H1 (cell line): ENCODE results near the gene MARS1.

ENCODE experiments used
- CEBPB ChIP-seq: IDR thresholded peaks from 2 replicates; pipeline ENCODE4 v1.6.1; 2012; ENCODE audit warnings: low read depth, low read length
- JUND ChIP-seq: IDR thresholded peaks from 2 replicates; pipeline ENCODE4 v1.6.1; 2011; ENCODE audit warnings: mild to moderate bottlenecking, improper control_type of control experiment, low read length
- KDM1A ChIP-seq: fragments of 200-600, 300-600 bp; sonication (generic); IDR thresholded peaks from 2 replicates; pipeline ENCODE4 v1.7.1; 2016; ENCODE audit warnings: mild to moderate bottlenecking, low read length, borderline replicate concordance
- POLR2A ChIP-seq, 2 experiments: IDR thresholded peaks; 1 replicate in 1 of 2; 2 replicates in 1 of 2; pipeline ENCODE4 v1.6.1; 2011; ENCODE audit warnings: low read depth in 2 of 2, low read length in 2 of 2, mild to moderate bottlenecking in 2 of 2; ENCODE audit errors: control extremely low read depth in 1 of 2
- POLR2AphosphoS5 ChIP-seq: IDR thresholded peaks from 2 replicates; pipeline ENCODE4 v1.6.1; 2011; ENCODE audit warnings: low read depth, low read length
- RAD21 ChIP-seq, 2 experiments: IDR thresholded peaks in 1 of 2; conservative IDR thresholded peaks in 1 of 2; 2 replicates each; pipeline ENCODE4 v1.6.1; 2011; ENCODE audit warnings: low read depth in 2 of 2, low read length in 2 of 2, improper control_type of control experiment in 1 of 2, inconsistent platforms in 1 of 2, mild to moderate bottlenecking in 1 of 2, moderate library complexity in 1 of 2
- RFX5 ChIP-seq: IDR thresholded peaks from 2 replicates; pipeline ENCODE4 v1.6.1; 2011; ENCODE audit warnings: low read depth, low read length, improper control_type of control experiment, borderline replicate concordance
- SP2 ChIP-seq: IDR thresholded peaks from 2 replicates; pipeline ENCODE4 v1.6.1; 2012; ENCODE audit warnings: mild to moderate bottlenecking, low read length, inconsistent platforms
- TAF1 ChIP-seq: IDR thresholded peaks from 2 replicates; pipeline ENCODE4 v1.6.1; 2011; ENCODE audit warnings: mild to moderate bottlenecking, low read depth, low read length
- TF ChIP-seq, protein P1 (sequence below), 3 experiments: IDR thresholded peaks; 1 replicate in 2 of 3; 2 replicates in 1 of 3; pipeline versions ENCODE4 v1.5.1 to v1.6.1; 2011; ENCODE audit warnings: low read length in 3 of 3, mild to moderate bottlenecking in 3 of 3, inconsistent platforms in 2 of 3, low read depth in 1 of 3, moderate library complexity in 1 of 3; ENCODE audit not compliant: insufficient read depth in 1 of 3; ENCODE audit errors: control extremely low read depth in 1 of 3
- TF ChIP-seq, protein P2 (sequence below): IDR thresholded peaks from 2 replicates; pipeline ENCODE4 v1.6.1; 2011; ENCODE audit warnings: low read depth, mild to moderate bottlenecking, low read length; ENCODE audit not compliant: insufficient read depth

DNA sequence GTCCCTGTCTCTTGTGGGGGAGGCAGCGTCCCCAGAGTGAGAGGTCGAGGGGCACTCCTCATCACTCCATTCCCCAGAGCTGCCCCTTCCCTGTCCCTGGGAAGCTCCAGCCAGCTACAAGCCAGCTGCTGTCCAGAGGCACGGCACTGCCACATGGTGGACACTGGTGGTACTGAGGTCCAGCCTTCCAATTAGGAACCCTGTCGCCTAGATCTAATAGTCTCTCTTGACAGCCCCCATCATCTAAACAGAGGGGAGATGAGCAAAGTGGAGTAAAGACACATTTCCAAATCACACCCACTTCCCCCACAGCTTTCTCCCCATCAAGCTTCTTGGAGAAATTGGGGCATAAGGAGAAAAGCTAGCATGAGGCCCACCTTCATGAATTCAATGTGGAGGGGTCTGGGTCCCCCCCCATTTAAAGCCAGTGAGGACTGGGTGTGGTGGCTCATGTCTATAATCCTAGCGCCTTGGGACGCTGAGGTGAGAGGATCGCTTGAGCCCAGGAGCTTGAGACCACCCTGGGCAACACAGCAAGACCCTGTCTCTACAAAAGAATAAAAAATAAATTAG lies 34.8 kb upstream of the MARS1 start:
- TF ChIP-seq, protein P1, sequence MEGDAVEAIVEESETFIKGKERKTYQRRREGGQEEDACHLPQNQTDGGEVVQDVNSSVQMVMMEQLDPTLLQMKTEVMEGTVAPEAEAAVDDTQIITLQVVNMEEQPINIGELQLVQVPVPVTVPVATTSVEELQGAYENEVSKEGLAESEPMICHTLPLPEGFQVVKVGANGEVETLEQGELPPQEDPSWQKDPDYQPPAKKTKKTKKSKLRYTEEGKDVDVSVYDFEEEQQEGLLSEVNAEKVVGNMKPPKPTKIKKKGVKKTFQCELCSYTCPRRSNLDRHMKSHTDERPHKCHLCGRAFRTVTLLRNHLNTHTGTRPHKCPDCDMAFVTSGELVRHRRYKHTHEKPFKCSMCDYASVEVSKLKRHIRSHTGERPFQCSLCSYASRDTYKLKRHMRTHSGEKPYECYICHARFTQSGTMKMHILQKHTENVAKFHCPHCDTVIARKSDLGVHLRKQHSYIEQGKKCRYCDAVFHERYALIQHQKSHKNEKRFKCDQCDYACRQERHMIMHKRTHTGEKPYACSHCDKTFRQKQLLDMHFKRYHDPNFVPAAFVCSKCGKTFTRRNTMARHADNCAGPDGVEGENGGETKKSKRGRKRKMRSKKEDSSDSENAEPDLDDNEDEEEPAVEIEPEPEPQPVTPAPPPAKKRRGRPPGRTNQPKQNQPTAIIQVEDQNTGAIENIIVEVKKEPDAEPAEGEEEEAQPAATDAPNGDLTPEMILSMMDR (IDR thresholded peaks at IDR 0.05; ENCODE audit: control extremely low read depth in 1 of 3, insufficient read depth in 1 of 3, low read depth in 1 of 3, low read length in 3 of 3) = peak in 2 of 3 experiments; percentile 97 to 99; a peak in 3 of 4 replicates
- TF ChIP-seq KDM1A (no peak), POLR2A (IDR thresholded peaks at IDR 0.05; ENCODE audit: control extremely low read depth in 1 of 2, low read depth in 2 of 2, low read length in 2 of 2) (no peak), CEBPB (no peak), RAD21 (IDR thresholded peaks at IDR 0.05 in 1 of 2, conservative IDR thresholded peaks at IDR 0.05 in 1 of 2; ENCODE audit: low read depth in 2 of 2, low read length in 2 of 2) (peak; percentile 98 to 99), POLR2AphosphoS5 (no peak), JUND (no peak), SP2 (no peak), RFX5 (no peak), TAF1 (no peak)
- TF ChIP-seq, protein P2, sequence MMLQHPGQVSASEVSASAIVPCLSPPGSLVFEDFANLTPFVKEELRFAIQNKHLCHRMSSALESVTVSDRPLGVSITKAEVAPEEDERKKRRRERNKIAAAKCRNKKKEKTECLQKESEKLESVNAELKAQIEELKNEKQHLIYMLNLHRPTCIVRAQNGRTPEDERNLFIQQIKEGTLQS = no peak
